Activated CD8-positive, alpha-beta T cell treated with anti-CD3 and anti-CD28 coated beads for 36 hours (primary cell): ENCODE measurements around the gene OST4. TPM values are rescaled to one million over a fixed set of nuclear protein-coding genes. Genes with fewer than 3 reads are reported as not detected.

Source experiments
- ATAC-seq: fragments of 200-7000 bp; cut with Tn5 transposase; one replicate; pipeline ENCODE4 v1.10.0; 2021; ENCODE audit warnings: mild to moderate bottlenecking, moderate library complexity
- CTCF ChIA-PET: fragments of 350-600 bp; sonication (Branson Sonifier 250); formaldehyde crosslinking; loops from one replicate; lab custom pipeline; 2021; ENCODE audit warnings: antibody characterized with exemption; lab: Charles Lee
- POLR2A ChIA-PET: fragments of 350-600 bp; sonication (Branson Sonifier 250); formaldehyde crosslinking; loops from one replicate; lab custom pipeline; 2021; ENCODE audit warnings: antibody characterized with exemption; lab: Charles Lee
- DNase-seq: peaks from one replicate; pipeline ENCODE4 v3.0.0-alpha.2; 2020
- H3K27ac Mint-ChIP-seq: one replicate; pipeline ENCODE4 v1.8.0; 2021; ENCODE audit warnings: mild to moderate bottlenecking, mixed read lengths
- H3K27me3 Mint-ChIP-seq: one replicate; pipeline ENCODE4 v1.8.0; 2021; ENCODE audit warnings: mixed read lengths
- H3K36me3 Mint-ChIP-seq: one replicate; pipeline ENCODE4 v1.8.0; 2021; ENCODE audit warnings: low read depth, mixed read lengths
- H3K4me1 Mint-ChIP-seq: one replicate; pipeline ENCODE4 v1.8.0; 2021; ENCODE audit warnings: low read depth, mixed read lengths
- H3K4me3 Mint-ChIP-seq: one replicate; pipeline ENCODE4 v1.8.0; 2021; ENCODE audit warnings: mild to moderate bottlenecking, moderate library complexity, mixed read lengths
- H3K9me3 Mint-ChIP-seq: one replicate; pipeline ENCODE4 v1.8.0; 2021; ENCODE audit warnings: mixed read lengths
- intact Hi-C: fragments of 100-400 bp; cut with micrococcal nuclease; formaldehyde crosslinking; loops from one replicate; pipeline ENCODE4 v1.10.0; 2022
- total RNA-seq, 2 experiments: library from RNA; stranded (reverse); gene quantifications; one replicate each; pipeline ENCODE4 v1.2.3, GENCODE V29; 2021
- TF ChIP-seq, protein P1 (sequence below): fragments of 200-600 bp; IDR thresholded peaks from one replicate; pipeline ENCODE4 v1.8.0; 2022; ENCODE audit warnings: antibody characterized with exemption, mild to moderate bottlenecking

Gene OST4
- total RNA-seq, 2 experiments from 2014 or later: 257 to 262 TPM

DNA sequence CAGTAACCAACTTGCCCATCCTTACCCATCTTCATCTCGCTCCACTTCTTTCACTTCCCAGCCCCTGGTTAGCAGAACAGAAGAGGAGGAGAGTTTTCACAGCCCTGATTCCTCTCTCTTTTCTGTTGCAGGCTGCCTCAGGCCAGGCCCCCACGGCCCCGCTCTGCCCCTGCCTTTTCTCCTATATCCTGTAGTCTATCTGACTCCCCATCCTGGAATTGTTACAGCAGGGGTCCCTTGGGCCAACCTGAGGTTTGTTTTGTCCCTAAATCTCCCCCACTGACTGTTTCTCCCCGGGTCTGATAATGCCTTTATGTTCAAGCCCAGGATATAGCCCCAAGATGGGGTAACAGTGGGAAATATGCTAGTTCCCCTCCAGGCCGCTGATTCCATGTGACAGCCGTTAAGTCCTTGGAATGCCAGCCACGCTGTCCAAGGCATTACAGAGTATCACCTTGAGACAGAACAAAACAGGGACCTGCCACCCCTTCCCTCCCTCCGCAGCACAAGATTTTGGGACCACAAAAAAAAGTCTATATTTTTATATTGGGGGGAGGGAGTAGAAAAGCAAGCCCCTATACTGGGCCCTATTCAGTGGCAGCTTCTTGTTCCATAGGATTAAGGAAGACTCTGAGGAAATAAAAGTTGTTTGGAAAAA is 1.4 kb downstream of the OST4 start:
- H3K27ac Mint-ChIP-seq: peak overlapping the region; percentile 95
- ATAC-seq: no peak
- peaks cover 64% of the 10 kb centered on the region for H3K4me1 Mint-ChIP-seq
- TF ChIP-seq, protein P1, sequence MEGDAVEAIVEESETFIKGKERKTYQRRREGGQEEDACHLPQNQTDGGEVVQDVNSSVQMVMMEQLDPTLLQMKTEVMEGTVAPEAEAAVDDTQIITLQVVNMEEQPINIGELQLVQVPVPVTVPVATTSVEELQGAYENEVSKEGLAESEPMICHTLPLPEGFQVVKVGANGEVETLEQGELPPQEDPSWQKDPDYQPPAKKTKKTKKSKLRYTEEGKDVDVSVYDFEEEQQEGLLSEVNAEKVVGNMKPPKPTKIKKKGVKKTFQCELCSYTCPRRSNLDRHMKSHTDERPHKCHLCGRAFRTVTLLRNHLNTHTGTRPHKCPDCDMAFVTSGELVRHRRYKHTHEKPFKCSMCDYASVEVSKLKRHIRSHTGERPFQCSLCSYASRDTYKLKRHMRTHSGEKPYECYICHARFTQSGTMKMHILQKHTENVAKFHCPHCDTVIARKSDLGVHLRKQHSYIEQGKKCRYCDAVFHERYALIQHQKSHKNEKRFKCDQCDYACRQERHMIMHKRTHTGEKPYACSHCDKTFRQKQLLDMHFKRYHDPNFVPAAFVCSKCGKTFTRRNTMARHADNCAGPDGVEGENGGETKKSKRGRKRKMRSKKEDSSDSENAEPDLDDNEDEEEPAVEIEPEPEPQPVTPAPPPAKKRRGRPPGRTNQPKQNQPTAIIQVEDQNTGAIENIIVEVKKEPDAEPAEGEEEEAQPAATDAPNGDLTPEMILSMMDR: no peak
- peaks cover 31% of the 10 kb centered on the region for H3K36me3 Mint-ChIP-seq
- no peak for DNase-seq
- intact Hi-C loops: no loop called here
- ChIA-PET CTCF (interaction anchor here (4.9 kb wide), 1 partner anchor 19 kb away, joined by 32 read pairs; the partner anchor contains the start of gene AGBL5), POLR2A (interaction anchor here (1.2 to 3.1 kb wide), 3 partner anchors 15 to 27 kb away, joined by 3 to 8 read pairs (median 8); no protein-coding TSS in a partner anchor)
- H3K27me3 Mint-ChIP-seq: no peaks in the 10 kb centered on the region
- H3K4me3 Mint-ChIP-seq: peak overlapping the region; percentile 98
- H3K9me3 Mint-ChIP-seq: no peaks in the 10 kb centered on the region

DNA sequence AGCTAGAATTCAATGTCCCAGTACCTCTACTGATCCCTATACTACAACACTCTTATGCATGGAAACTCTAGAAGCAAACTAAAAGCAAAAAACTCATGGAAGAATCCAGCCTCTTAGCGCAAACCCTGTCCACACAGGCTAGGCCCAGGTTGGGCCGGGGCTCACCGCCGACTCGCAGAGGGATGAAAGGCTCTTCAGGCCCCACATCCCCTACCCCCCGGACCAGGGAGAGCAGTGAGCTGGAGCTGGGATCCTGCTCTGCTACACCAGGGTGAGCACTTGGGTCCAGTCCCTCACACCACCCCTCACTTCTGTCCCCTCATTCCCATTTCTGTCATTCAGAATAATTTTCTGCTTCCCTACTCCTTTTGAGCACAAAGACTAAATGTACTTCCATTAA is 2.0 kb downstream of the OST4 start:
- Mint-ChIP-seq H3K27ac (peak overlapping the region; percentile 81), H3K4me3 (peak overlapping the region; percentile 98), H3K4me1 (peaks cover 57% of the 10 kb centered on the region), H3K27me3 (no peaks in the 10 kb centered on the region), H3K9me3 (no peaks in the 10 kb centered on the region), H3K36me3 (peaks cover 35% of the 10 kb centered on the region)
- no peak for ATAC-seq
- ChIA-PET CTCF (interaction anchor here (1.2 to 4.9 kb wide), 2 partner anchors 15 to 18 kb away, joined by 3 to 32 read pairs; partner anchors contain the start of gene AGBL5), POLR2A (interaction anchor here (1.4 to 3.1 kb wide), 5 partner anchors 11 to 16 kb away, joined by 4 to 12 read pairs (median 8); no protein-coding TSS in a partner anchor)
- TF ChIP-seq, protein P1: no peak
- DNase-seq: no peak
- intact Hi-C loops: no loop called here

DNA sequence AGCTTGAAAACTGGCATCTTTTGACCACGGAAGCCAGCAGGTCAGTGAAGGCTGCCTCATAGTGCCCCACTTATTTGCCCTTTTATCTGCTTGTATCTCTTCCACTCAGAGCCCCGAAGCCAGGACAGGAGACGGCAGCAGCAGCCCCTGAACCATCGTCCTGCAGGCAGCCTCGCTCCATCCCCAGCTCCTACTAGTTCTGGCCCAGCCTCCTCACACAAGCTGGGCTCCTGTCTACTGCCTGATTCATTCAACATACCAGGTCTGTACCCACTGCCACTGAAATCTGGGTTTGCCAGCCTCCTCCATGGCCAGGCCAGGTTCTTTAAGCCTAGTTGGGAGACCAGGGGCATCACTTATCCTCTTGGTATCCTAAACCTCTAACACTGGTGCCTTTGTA is 4.1 kb downstream of the OST4 start:
- peaks cover 41% of the 10 kb centered on the region for H3K36me3 Mint-ChIP-seq
- H3K9me3 Mint-ChIP-seq: no peaks in the 10 kb centered on the region
- H3K4me3 Mint-ChIP-seq: no peak overlapping the region
- TF ChIP-seq, protein P1: no peak
- no peaks in the 10 kb centered on the region for H3K27me3 Mint-ChIP-seq
- ChIA-PET CTCF (interaction anchor here (0.9 to 1.7 kb wide), 3 partner anchors 13 to 212 kb away, joined by 3 to 9 read pairs (median 4); partner anchors contain the start of gene AGBL5), POLR2A (interaction anchor here (0.6 to 3.1 kb wide), 7 partner anchors 8 to 110 kb away, joined by 3 to 12 read pairs (median 4); partner anchors contain the start of gene AGBL5)
- no peak for ATAC-seq
- no peak overlapping the region for H3K27ac Mint-ChIP-seq
- intact Hi-C loops: no loop called here
- peaks cover 39% of the 10 kb centered on the region for H3K4me1 Mint-ChIP-seq
- no peak for DNase-seq

DNA sequence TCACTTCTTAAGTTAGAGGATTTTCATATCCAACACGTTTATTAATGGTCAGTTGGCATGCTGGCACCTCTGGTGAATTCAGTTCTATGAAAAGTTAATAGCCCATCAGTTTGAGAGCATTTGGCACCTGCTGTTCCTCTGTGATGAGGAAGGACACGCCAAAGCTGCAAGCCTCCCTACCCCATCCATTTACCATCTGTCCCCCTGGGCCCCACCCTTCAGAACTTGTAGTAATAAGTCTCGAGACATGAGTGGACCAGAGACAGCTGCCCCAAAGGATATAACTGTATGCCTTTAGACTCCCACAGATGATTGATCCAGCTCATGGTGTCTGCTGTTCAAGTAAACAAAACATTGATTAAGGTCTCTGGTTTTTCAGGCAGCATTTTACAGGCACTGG is 6.3 kb downstream of the OST4 start:
- ATAC-seq (no peak), DNase-seq (no peak)
- TF ChIP-seq, protein P1: no peak
- Mint-ChIP-seq H3K4me1 (peaks cover 28% of the 10 kb centered on the region), H3K9me3 (no peaks in the 10 kb centered on the region), H3K27ac (no peak overlapping the region), H3K4me3 (no peak overlapping the region), H3K36me3 (peaks cover 38% of the 10 kb centered on the region), H3K27me3 (no peaks in the 10 kb centered on the region)
- POLR2A ChIA-PET: interaction anchor here (0.7 to 2.1 kb wide), 3 partner anchors 9 to 12 kb away, joined by 3 to 7 read pairs (median 3); no protein-coding TSS in a partner anchor
- intact Hi-C loops: no loop called here
- CTCF ChIA-PET: interaction anchor here (0.9 kb wide), 1 partner anchor 23 kb away, joined by 3 read pairs; no protein-coding TSS in a partner anchor

DNA sequence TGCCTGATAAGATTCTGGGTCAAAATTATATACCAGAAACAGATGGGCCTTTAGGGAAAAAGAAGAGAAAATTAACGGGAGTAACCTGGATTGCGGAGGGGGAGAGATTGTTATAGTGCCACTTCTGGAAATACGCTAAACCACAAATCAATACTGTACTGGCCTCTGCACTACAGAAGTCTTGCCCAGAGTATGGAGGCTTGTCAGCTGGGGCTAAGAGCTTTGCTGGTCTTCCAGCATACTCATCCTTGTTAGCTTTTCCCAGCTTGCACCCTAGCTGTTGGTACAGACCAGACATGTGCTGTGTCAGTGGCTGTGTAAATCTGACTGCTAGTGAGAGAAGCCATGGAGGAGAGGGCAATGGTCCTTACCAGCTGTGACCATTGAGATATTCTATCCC is 11.1 kb downstream of the OST4 start:
- Mint-ChIP-seq H3K9me3 (no peaks in the 10 kb centered on the region), H3K36me3 (peaks cover 21% of the 10 kb centered on the region), H3K27ac (no peak overlapping the region), H3K27me3 (no peaks in the 10 kb centered on the region), H3K4me1 (no peaks in the 10 kb centered on the region), H3K4me3 (no peak overlapping the region)
- TF ChIP-seq, protein P1: no peak
- intact Hi-C loops: no loop called here
- DNase-seq: no peak
- POLR2A ChIA-PET: interaction anchor here (0.5 to 5.0 kb wide), 6 partner anchors 8 to 85 kb away, joined by 3 to 27 read pairs (median 4); partner anchors contain the start of gene OST4
- CTCF ChIA-PET: no interaction called here
- ATAC-seq: no peak
